Measurements from ENCODE around the gene NDUFB8. TPM values are rescaled to one million over a fixed set of nuclear protein-coding genes. Genes with fewer than 3 reads are reported as not detected.

NDUFB8 gene
- total RNA-seq, 2 experiments from 2014 or later = 365 to 384 TPM

DNA sequence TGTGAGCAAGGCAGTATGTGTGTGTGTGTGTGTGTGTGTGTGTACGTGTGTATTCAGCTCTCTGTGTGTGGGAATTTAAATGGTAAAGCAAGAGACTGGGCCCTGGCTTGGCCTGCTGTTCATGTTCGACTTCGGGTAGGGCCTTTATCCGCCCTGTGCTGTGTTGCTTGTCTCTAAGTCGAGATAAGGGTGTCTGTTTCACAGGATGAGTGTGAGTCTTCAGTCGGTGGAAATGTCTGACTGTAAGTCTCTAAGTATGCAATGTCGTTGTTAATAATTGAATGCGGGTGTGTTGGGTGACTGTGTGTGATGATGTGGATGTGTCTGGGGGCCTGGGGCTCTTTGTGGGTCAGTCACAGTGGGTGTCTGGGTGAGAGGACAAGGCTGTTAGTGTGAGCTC lies 40.8 kb upstream of the NDUFB8 start:
- POLR2A ChIA-PET = no interaction called here
- H3K4me1 Mint-ChIP-seq (ENCODE audit: low read depth) = no peaks in the 10 kb centered on the region

DNA sequence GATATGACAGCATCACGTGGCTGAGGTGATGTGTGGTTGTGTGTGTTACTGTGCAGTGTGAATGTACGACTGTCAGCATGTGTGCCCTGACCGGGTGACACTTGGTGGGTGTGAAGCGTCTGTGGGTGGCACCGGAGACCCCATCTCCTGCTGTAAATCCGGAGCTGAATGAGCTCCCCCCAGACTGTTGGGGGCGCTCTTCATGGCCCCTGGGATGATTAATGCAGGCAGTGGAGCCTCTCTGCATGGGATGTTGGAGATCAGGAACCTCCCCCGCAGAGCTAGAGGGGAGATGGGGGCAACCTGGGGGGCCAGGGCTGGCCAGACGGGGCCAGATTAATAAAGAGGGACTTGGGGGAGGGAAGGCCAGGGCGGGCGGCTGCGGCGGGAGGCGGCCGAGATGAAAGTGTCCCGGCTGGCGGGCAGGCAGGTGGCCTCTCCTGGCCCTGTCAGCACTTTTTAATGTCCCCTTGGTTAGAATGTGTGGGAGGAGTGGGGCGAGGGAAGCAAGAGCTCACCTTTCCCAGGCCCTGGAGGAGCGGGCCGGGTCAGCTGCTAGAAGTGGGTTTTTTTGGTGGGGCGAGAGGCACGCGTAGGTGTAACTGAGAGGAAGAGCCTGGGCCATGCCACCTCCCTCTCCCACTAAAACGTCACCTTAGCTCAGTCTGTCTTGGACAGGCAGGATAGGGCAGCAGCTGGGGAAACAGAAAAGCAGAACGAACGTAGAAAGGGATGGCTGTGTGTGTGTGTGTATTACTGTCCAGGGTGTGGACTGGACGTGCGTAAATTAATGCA lies 40.2 kb upstream of the NDUFB8 start:
- Mint-ChIP-seq H3K4me1 (ENCODE audit: low read depth) (no peaks in the 10 kb centered on the region), H3K27ac (no peak overlapping the region), H3K4me3 (no peak overlapping the region), H3K36me3 (ENCODE audit: low read depth) (no peaks in the 10 kb centered on the region), H3K9me3 (no peaks in the 10 kb centered on the region), H3K27me3 (peaks cover 39% of the 10 kb centered on the region)
- peak; percentile 35 for DNase-seq
- ChIA-PET CTCF (interaction anchor here (0.6 to 3.3 kb wide), 10 partner anchors 9 to 309 kb away, joined by 3 to 10 read pairs (median 4); no protein-coding TSS in a partner anchor), POLR2A (interaction anchor here (0.6 kb wide), 1 partner anchor 388 kb away, joined by 3 read pairs; no protein-coding TSS in a partner anchor)
- intact Hi-C loops (cut with micrococcal nuclease) = no loop called here
- peak; percentile 34 for ATAC-seq
- TF ChIP-seq, protein P1, sequence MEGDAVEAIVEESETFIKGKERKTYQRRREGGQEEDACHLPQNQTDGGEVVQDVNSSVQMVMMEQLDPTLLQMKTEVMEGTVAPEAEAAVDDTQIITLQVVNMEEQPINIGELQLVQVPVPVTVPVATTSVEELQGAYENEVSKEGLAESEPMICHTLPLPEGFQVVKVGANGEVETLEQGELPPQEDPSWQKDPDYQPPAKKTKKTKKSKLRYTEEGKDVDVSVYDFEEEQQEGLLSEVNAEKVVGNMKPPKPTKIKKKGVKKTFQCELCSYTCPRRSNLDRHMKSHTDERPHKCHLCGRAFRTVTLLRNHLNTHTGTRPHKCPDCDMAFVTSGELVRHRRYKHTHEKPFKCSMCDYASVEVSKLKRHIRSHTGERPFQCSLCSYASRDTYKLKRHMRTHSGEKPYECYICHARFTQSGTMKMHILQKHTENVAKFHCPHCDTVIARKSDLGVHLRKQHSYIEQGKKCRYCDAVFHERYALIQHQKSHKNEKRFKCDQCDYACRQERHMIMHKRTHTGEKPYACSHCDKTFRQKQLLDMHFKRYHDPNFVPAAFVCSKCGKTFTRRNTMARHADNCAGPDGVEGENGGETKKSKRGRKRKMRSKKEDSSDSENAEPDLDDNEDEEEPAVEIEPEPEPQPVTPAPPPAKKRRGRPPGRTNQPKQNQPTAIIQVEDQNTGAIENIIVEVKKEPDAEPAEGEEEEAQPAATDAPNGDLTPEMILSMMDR (IDR thresholded peaks at IDR 0.05) = no peak

More for the DNA sequence above, 40.8 kb upstream of the NDUFB8 start:
- DNase-seq (no peak), ATAC-seq (no peak)
- H3K27ac Mint-ChIP-seq = no peak overlapping the region
- TF ChIP-seq, protein P1 (IDR thresholded peaks at IDR 0.05) = no peak
- no peaks in the 10 kb centered on the region for H3K36me3 Mint-ChIP-seq (ENCODE audit: low read depth)
- no peak overlapping the region for H3K4me3 Mint-ChIP-seq
- intact Hi-C loops (cut with micrococcal nuclease) = no loop called here
- peaks cover 34% of the 10 kb centered on the region for H3K27me3 Mint-ChIP-seq
- CTCF ChIA-PET = interaction anchor here (1.1 to 3.3 kb wide), 8 partner anchors 8 to 308 kb away, joined by 3 to 10 read pairs (median 4); no protein-coding TSS in a partner anchor
- H3K9me3 Mint-ChIP-seq = no peaks in the 10 kb centered on the region

DNA sequence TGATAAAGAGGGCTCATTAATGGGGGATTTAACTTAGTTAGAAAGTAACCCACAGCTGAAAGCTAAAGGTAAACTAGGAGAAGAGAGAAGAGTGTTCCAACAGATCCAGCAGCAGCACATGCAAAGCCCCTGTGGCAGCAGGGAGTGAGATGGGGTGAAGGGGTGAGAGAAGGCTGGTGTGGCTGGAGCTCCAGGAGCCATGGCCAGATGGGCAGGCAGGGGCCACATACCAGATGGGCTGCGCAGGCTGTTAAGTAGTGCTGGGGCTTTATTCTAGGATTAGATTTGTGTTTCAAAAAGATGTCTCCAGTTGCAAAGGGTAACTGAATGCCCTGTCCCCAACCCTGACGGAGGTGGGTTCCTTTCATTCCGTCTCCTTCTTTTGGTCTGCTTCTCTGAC lies 39.2 kb upstream of the NDUFB8 start:
- CTCF ChIA-PET = interaction anchor here (0.8 to 3.3 kb wide), 3 partner anchors 10 to 175 kb away, joined by 3 to 10 read pairs (median 4); no protein-coding TSS in a partner anchor
- POLR2A ChIA-PET = no interaction called here
- ATAC-seq (no peak), DNase-seq (no peak)
- TF ChIP-seq, protein P1 (IDR thresholded peaks at IDR 0.05) = no peak
- H3K27ac Mint-ChIP-seq = no peak overlapping the region
- no peaks in the 10 kb centered on the region for H3K36me3 Mint-ChIP-seq (ENCODE audit: low read depth)
- H3K4me1 Mint-ChIP-seq (ENCODE audit: low read depth) = no peaks in the 10 kb centered on the region
- H3K9me3 Mint-ChIP-seq = no peaks in the 10 kb centered on the region
- H3K27me3 Mint-ChIP-seq = peaks cover 40% of the 10 kb centered on the region
- H3K4me3 Mint-ChIP-seq = no peak overlapping the region
- intact Hi-C loops (cut with micrococcal nuclease) = no loop called here

- no peaks in the 10 kb centered on the region for H3K9me3 Mint-ChIP-seq
- H3K4me3 Mint-ChIP-seq = no peak overlapping the region
- no peak for ATAC-seq
- TF ChIP-seq, protein P1 (IDR thresholded peaks at IDR 0.05) = no peak
- peaks cover 43% of the 10 kb centered on the region for H3K27me3 Mint-ChIP-seq
- intact Hi-C loops (cut with micrococcal nuclease) = no loop called here
- ChIA-PET POLR2A (interaction anchor here (0.8 kb wide), 1 partner anchor 9 kb away, joined by 3 read pairs; no protein-coding TSS in a partner anchor), CTCF (interaction anchor here (1.2 to 3.3 kb wide), 2 partner anchors 175 to 304 kb away, joined by 4 to 10 read pairs; no protein-coding TSS in a partner anchor)
- H3K36me3 Mint-ChIP-seq (ENCODE audit: low read depth) = no peaks in the 10 kb centered on the region
- no peak overlapping the region for H3K27ac Mint-ChIP-seq
- no peak for DNase-seq
- peaks cover 2% of the 10 kb centered on the region for H3K4me1 Mint-ChIP-seq (ENCODE audit: low read depth)
These were observed 38.2 kb upstream of the NDUFB8 start for GRCh38 chr10:100567826-100568225.

GRCh38 chr10:100567249-100567648 lies 37.6 kb upstream of the NDUFB8 start:
- peaks cover 42% of the 10 kb centered on the region for H3K27me3 Mint-ChIP-seq
- CTCF ChIA-PET = interaction anchor here (1.0 to 3.3 kb wide), 4 partner anchors 10 to 305 kb away, joined by 3 to 10 read pairs (median 6); no protein-coding TSS in a partner anchor
- H3K27ac Mint-ChIP-seq = no peak overlapping the region
- no peak overlapping the region for H3K4me3 Mint-ChIP-seq
- H3K4me1 Mint-ChIP-seq (ENCODE audit: low read depth) = peaks cover 2% of the 10 kb centered on the region
- ATAC-seq (no peak), DNase-seq (no peak)
- intact Hi-C loops (cut with micrococcal nuclease) = no loop called here
- no peaks in the 10 kb centered on the region for H3K9me3 Mint-ChIP-seq
- TF ChIP-seq, protein P1 (IDR thresholded peaks at IDR 0.05) = no peak
- H3K36me3 Mint-ChIP-seq (ENCODE audit: low read depth) = no peaks in the 10 kb centered on the region
- POLR2A ChIA-PET = no interaction called here

Measured in activated CD8-positive, alpha-beta T cell treated with anti-CD3 and anti-CD28 coated beads for 36 hours (primary cell).